Aorta (tissue), 5 donors: ENCODE data around the gene NKX1-2. TPM values are rescaled to one million over a fixed set of nuclear protein-coding genes. Genes with fewer than 3 reads are reported as not detected.
"Not testable (repeated sequence)": the region's sequence is repeated elsewhere in the genome, so short reads cannot be mapped to it uniquely, and the experiment has no call there.

Experiments used
- ATAC-seq: fragments of 200-7000 bp; cut with Tn5 transposase; one replicate; pipeline ENCODE4 v1.9.1; 2022; ENCODE audit warnings: moderate library complexity; ENCODE audit not compliant: low FRiP score
- DNase-seq, 2 donors: peaks; one replicate each; pipeline ENCODE4 v3.0.0-alpha.2; 2020
- H3K27ac ChIP-seq, 2 donors: one replicate each; pipeline ENCODE4 v1.5.1; 2013; ENCODE audit warnings: low read length in 2 of 2, mild to moderate bottlenecking in 2 of 2, moderate library complexity in 2 of 2, control low read depth in 1 of 2, inconsistent platforms in 1 of 2, low read depth in 1 of 2
- H3K27me3 ChIP-seq, 2 donors: one replicate each; pipeline ENCODE4 v1.6.1; 2013; ENCODE audit warnings: control low read depth in 1 of 2, low read length in 1 of 2, mild to moderate bottlenecking in 1 of 2, moderate library complexity in 1 of 2; ENCODE audit not compliant: insufficient read depth in 2 of 2, control insufficient read depth in 1 of 2
- H3K36me3 ChIP-seq, 2 donors: one replicate each; pipeline ENCODE4 v1.6.1; 2013; ENCODE audit warnings: control low read depth in 1 of 2, low read length in 1 of 2, mild to moderate bottlenecking in 1 of 2; ENCODE audit not compliant: insufficient read depth in 2 of 2, control insufficient read depth in 1 of 2
- H3K4me1 ChIP-seq, 2 donors: one replicate each; pipeline ENCODE4 v1.6.1; 2013; ENCODE audit warnings: low read length in 2 of 2, control low read depth in 1 of 2, mild to moderate bottlenecking in 1 of 2, moderate library complexity in 1 of 2; ENCODE audit not compliant: insufficient read depth in 2 of 2, control insufficient read depth in 1 of 2
- H3K4me3 ChIP-seq, 2 donors: one replicate each; pipeline ENCODE4 v1.5.1; 2013; ENCODE audit warnings: low read length in 2 of 2, control low read depth in 1 of 2, mild to moderate bottlenecking in 1 of 2
- H3K9me3 ChIP-seq: one replicate; pipeline ENCODE4 v1.6.1; 2013; ENCODE audit warnings: mild to moderate bottlenecking, low read length; ENCODE audit not compliant: control insufficient read depth
- WGBS, 2 donors: extraction: QIAGEN DNeasy Blood & Tissue Kit; methylation state at CpG; one replicate each; pipeline ENCODE4 v1.1.7; 2013; 5-methylcytosine and 5-hydroxymethylcytosine counted together
- intact Hi-C, 2 donors: fragments of 100-400 bp; cut with DNase I; formaldehyde crosslinking; loops; one replicate each; pipeline versions ENCODE4 v1.14.2 to v1.15.0; 2022
- polyA plus RNA-seq, 2 donors: library from polyadenylated mRNA; stranded (reverse); fragments of 200-250 nt; gene quantifications; one replicate each; pipeline ENCODE4 v1.2.3, GENCODE V29; 2013
- total RNA-seq, 2 donors: library from RNA; stranded (reverse); fragmentation: NEBNext Ultra II Directional; extraction: Animal tissue kit (Norgen Biotek cat#: 25700); gene quantifications; one replicate each; pipeline ENCODE4 v1.2.1, GENCODE V29; 2021
- donor health status: healthy with polysubstance abuse.
- donor health status: Bipolar disorder and iron deficiency.
- donor health status: DM: no; HTN: no; CAD: no.
- donor health status: DM: no; HTN: no; CAD: no.
- donor health status: DM: yes; HTN: yes; CAD: no.

The NKX1-2 gene
- total and polyA plus RNA-seq, 4 donors: not detected

GRCh38 chr10:124449170-124450011 lies 444 bp downstream of the NKX1-2 start:
- Histone ChIP-seq H3K4me3 (no peak overlapping the region), H3K9me3 (no peaks in the 10 kb centered on the region), H3K27me3 (peaks cover 0 to 2% of the 10 kb centered on the region in 2 donors), H3K4me1 (no peaks in the 10 kb centered on the region), H3K27ac (no peak overlapping the region), H3K36me3 (no peaks in the 10 kb centered on the region)
- DNase-seq (no peak), ATAC-seq (no peak)
- 1 to 2% methylated on average over 58 to 59 of the region's 59 CpGs for WGBS, 2 donors
- intact Hi-C loops: no loop called here

- no peak overlapping the region for H3K4me3 ChIP-seq
- H3K36me3 ChIP-seq: no peaks in the 10 kb centered on the region
- intact Hi-C loops: no loop called here
- H3K9me3 ChIP-seq: no peaks in the 10 kb centered on the region
- WGBS, 2 donors: 3 to 4% methylated on average over 25 to 26 of the region's 26 CpGs
- no peaks in the 10 kb centered on the region for H3K4me1 ChIP-seq
- DNase-seq (peak in 1 of 2 donors; percentile 47), ATAC-seq (no peak)
- no peak overlapping the region for H3K27ac ChIP-seq
- H3K27me3 ChIP-seq: peaks cover 0 to 2% of the 10 kb centered on the region in 2 donors
These were observed 1.1 kb downstream of the NKX1-2 start for GRCh38 chr10:124448696-124449169.

GRCh38 chr10:124447751-124448466 lies 1.9 kb downstream of the NKX1-2 start:
- WGBS, 2 donors: 4 to 5% methylated on average over 47 to 60 of the region's 60 CpGs

GRCh38 chr10:124446830-124447750 lies 2.7 kb downstream of the NKX1-2 start:
- whole genome bisulfite sequencing, 2 donors: 12 to 13% methylated on average over 66 to 71 of the region's 71 CpGs
- ATAC-seq: no peak
- H3K27me3 ChIP-seq: peaks cover 0 to 2% of the 10 kb centered on the region in 2 donors

More at GRCh38 chr10:124447751-124448466, 1.9 kb downstream of the NKX1-2 start:
- Histone ChIP-seq H3K4me1 (no peaks in the 10 kb centered on the region), H3K36me3 (no peaks in the 10 kb centered on the region), H3K4me3 (no peak overlapping the region), H3K27ac (no peak overlapping the region), H3K27me3 (peaks cover 0 to 2% of the 10 kb centered on the region in 2 donors), H3K9me3 (no peaks in the 10 kb centered on the region)
- intact Hi-C loops: no loop called here
- no peak for ATAC-seq
- DNase-seq: peak in 1 of 2 donors; percentile 64

GRCh38 chr10:124441694-124442093 lies 8.1 kb downstream of the NKX1-2 start:
- ATAC-seq, intact Hi-C loops, H3K4me1 ChIP-seq, H3K27ac ChIP-seq, H3K4me3 ChIP-seq, DNase-seq, H3K9me3 ChIP-seq, H3K36me3 ChIP-seq, H3K27me3 ChIP-seq: not testable (repeated sequence)
- 85 to 93% methylated on average over 5 of the region's 5 CpGs for WGBS, 2 donors

More at GRCh38 chr10:124446830-124447750, 2.7 kb downstream of the NKX1-2 start:
- intact Hi-C loops: no loop called here
- H3K4me3 ChIP-seq: no peak overlapping the region
- no peak overlapping the region for H3K27ac ChIP-seq
- no peaks in the 10 kb centered on the region for H3K36me3 ChIP-seq
- H3K9me3 ChIP-seq: no peaks in the 10 kb centered on the region
- DNase-seq: peak in 1 of 2 donors; percentile 51
- H3K4me1 ChIP-seq: no peaks in the 10 kb centered on the region

- WGBS, 2 donors: 95 to 96% methylated on average over 8 of the region's 8 CpGs
- no peaks in the 10 kb centered on the region for H3K36me3 ChIP-seq
- H3K27ac ChIP-seq: no peak overlapping the region
- intact Hi-C loops: no loop called here
- no peak overlapping the region for H3K4me3 ChIP-seq
- H3K27me3 ChIP-seq: no peaks in the 10 kb centered on the region
- DNase-seq (no peak), ATAC-seq (no peak)
- H3K4me1 ChIP-seq: no peaks in the 10 kb centered on the region
- no peaks in the 10 kb centered on the region for H3K9me3 ChIP-seq
These were observed 13.6 kb downstream of the NKX1-2 start for GRCh38 chr10:124436191-124436638.

GRCh38 chr10:124435683-124436082 lies 14.2 kb downstream of the NKX1-2 start:
- DNase-seq, H3K36me3 ChIP-seq, H3K9me3 ChIP-seq, intact Hi-C loops, H3K27ac ChIP-seq, H3K4me1 ChIP-seq, H3K27me3 ChIP-seq, ATAC-seq, H3K4me3 ChIP-seq: not testable (repeated sequence)
- WGBS, 2 donors: 90 to 95% methylated on average over 4 of the region's 4 CpGs

GRCh38 chr10:124433461-124433860 lies 16.4 kb downstream of the NKX1-2 start:
- no peaks in the 10 kb centered on the region for H3K36me3 ChIP-seq
- intact Hi-C loops: no loop called here
- H3K4me1 ChIP-seq: no peaks in the 10 kb centered on the region
- 84 to 86% methylated on average over 3 of the region's 3 CpGs for WGBS, 2 donors
- ATAC-seq: no peak
- H3K27ac ChIP-seq: no peak overlapping the region
- H3K27me3 ChIP-seq: no peaks in the 10 kb centered on the region
- no peak for DNase-seq
- no peak overlapping the region for H3K4me3 ChIP-seq
- peaks cover 1% of the 10 kb centered on the region for H3K9me3 ChIP-seq
